HG03060 (cell line): ENCODE results near the gene HARS1.
"Not testable (repeated sequence)": the region's sequence is repeated elsewhere in the genome, so short reads cannot be mapped to it uniquely, and the experiment has no call there.

Experiments
- ATAC-seq: cut with Tn5 transposase; IDR thresholded peaks from one replicate; pipeline ENCODE4 v1.9.1; 2021; ENCODE audit warnings: low read depth, moderate number of reproducible peaks; ENCODE audit not compliant: unreplicated experiment

The HARS1 gene

GRCh38 chr5:140634103-140634502 is 57.1 kb downstream of the HARS1 start:
- no peak for ATAC-seq

GRCh38 chr5:140633501-140633900 is 57.7 kb downstream of the HARS1 start:
- ATAC-seq: no peak

GRCh38 chr5:140633021-140633471 is 58.1 kb downstream of the HARS1 start, which contains the start of gene CD14:
Gene CD14, minus strand, starts transcription at chr5:140633175. Its CDS starts 104 bp downstream, at chr5:140633071.
- ATAC-seq: no peak

GRCh38 chr5:140632366-140633020 is 58.7 kb downstream of the HARS1 start:
- ATAC-seq: no peak

- no peak for ATAC-seq
Observed at GRCh38 chr5:140631831-140632365, 59.3 kb downstream of the HARS1 start.

GRCh38 chr5:140631036-140631417 is 60.1 kb downstream of the HARS1 start:
- no peak for ATAC-seq

GRCh38 chr5:140630292-140631035 is 60.7 kb downstream of the HARS1 start:
- ATAC-seq: no peak

- ATAC-seq: no peak
Observed at GRCh38 chr5:140628711-140629110, 62.5 kb downstream of the HARS1 start.

GRCh38 chr5:140627972-140628371 is 63.2 kb downstream of the HARS1 start:
- no peak for ATAC-seq

- not testable (repeated sequence) for ATAC-seq
Observed at GRCh38 chr5:140624886-140625285, 66.3 kb downstream of the HARS1 start.
